A673 (cell line): ENCODE measurements around the gene CARMIL1. TPM values are rescaled to one million over a fixed set of nuclear protein-coding genes. Genes with fewer than 3 reads are reported as not detected.

ENCODE experiments used
- BruUV-seq: library from RNA; stranded (reverse); fragments of 400-500 nt; replicated peaks from 2 replicates; lab custom pipeline; 2021; lab: Mats Ljungman, UMichigan
- CTCF ChIA-PET: fragments of 300-600 bp; sonication (Branson Sonifier 250); formaldehyde crosslinking; loops from one replicate; lab custom pipeline; 2022; ENCODE audit warnings: antibody characterized with exemption; lab: Charles Lee
- POLR2A ChIA-PET: fragments of 300-600 bp; sonication (Branson Sonifier 250); formaldehyde crosslinking; loops from one replicate; lab custom pipeline; 2022; ENCODE audit warnings: antibody characterized with exemption; ENCODE audit not compliant: low non-redundant PET; lab: Charles Lee
- DNase-seq: peaks from one replicate; pipeline ENCODE4 v3.0.0-alpha.2; 2015; ENCODE audit warnings: low spot score
- H3K27ac ChIP-seq: fragments of 200-600 bp; sonication (generic); 2 replicates; pipeline ENCODE4 v1.5.1; 2016; ENCODE audit warnings: mixed run types, low read depth, mild to moderate bottlenecking, mixed read lengths, antibody characterized with exemption, low read length; ENCODE audit not compliant: poor library complexity, severe bottlenecking
- H3K27me3 ChIP-seq: fragments of 200-600 bp; sonication (generic); replicated peaks from 2 replicates; pipeline ENCODE4 v1.6.1; 2017; ENCODE audit warnings: mixed run types, low read depth, mild to moderate bottlenecking, mixed read lengths, antibody characterized with exemption, low read length; ENCODE audit not compliant: insufficient read depth, poor library complexity
- H3K36me3 ChIP-seq: fragments of 200-600 bp; sonication (generic); 2 replicates; pipeline ENCODE4 v1.6.1; 2016; ENCODE audit warnings: mixed run types, mild to moderate bottlenecking, mixed read lengths, antibody characterized with exemption, low read length; ENCODE audit not compliant: insufficient read depth, poor library complexity, severe bottlenecking
- H3K4me1 ChIP-seq: fragments of 200-600 bp; sonication (generic); 2 replicates; pipeline ENCODE4 v1.6.1; 2017; ENCODE audit warnings: mixed run types, mild to moderate bottlenecking, mixed read lengths, antibody characterized with exemption, low read length; ENCODE audit not compliant: insufficient read depth, poor library complexity, severe bottlenecking
- H3K4me3 ChIP-seq: fragments of 200-600 bp; sonication (generic); 2 replicates; pipeline ENCODE4 v1.5.1; 2016; ENCODE audit warnings: low read depth, mixed run types, mild to moderate bottlenecking, mixed read lengths, low read length; ENCODE audit not compliant: poor library complexity, severe bottlenecking
- H3K9me3 ChIP-seq: fragments of 200-600 bp; sonication (generic); 2 replicates; pipeline ENCODE4 v1.6.1; 2016; ENCODE audit warnings: mixed run types, low read depth, mild to moderate bottlenecking, mixed read lengths, antibody characterized with exemption, low read length; ENCODE audit not compliant: poor library complexity, severe bottlenecking
- EZH2 ChIP-seq: fragments of 200-600 bp; sonication (generic); IDR thresholded peaks from 2 replicates; pipeline ENCODE4 v1.6.1; 2017; ENCODE audit warnings: borderline replicate concordance, low read depth, mild to moderate bottlenecking, mixed read lengths, antibody characterized with exemption, low read length; ENCODE audit not compliant: poor library complexity, severe bottlenecking
- intact Hi-C: fragments of 100-400 bp; cut with micrococcal nuclease; formaldehyde crosslinking; loops from one replicate; pipeline ENCODE4 v1.10.0; 2022; ENCODE audit not compliant: unreplicated experiment
- total RNA-seq: library from RNA; stranded (reverse); gene quantifications from 2 replicates; pipeline ENCODE4 v1.2.3, GENCODE V29; 2021
- TF ChIP-seq, protein P1 (sequence below): fragments of 300-800, 200-600 bp; sonication (generic); conservative IDR thresholded peaks from 2 replicates; pipeline ENCODE4 v1.5.1; 2017; ENCODE audit warnings: low read depth, mild to moderate bottlenecking, antibody characterized with exemption, low read length, moderate library complexity, mixed read lengths

The CARMIL1 gene
- total RNA-seq, 1 experiment from 2014 or later: 7.2 TPM

DNA sequence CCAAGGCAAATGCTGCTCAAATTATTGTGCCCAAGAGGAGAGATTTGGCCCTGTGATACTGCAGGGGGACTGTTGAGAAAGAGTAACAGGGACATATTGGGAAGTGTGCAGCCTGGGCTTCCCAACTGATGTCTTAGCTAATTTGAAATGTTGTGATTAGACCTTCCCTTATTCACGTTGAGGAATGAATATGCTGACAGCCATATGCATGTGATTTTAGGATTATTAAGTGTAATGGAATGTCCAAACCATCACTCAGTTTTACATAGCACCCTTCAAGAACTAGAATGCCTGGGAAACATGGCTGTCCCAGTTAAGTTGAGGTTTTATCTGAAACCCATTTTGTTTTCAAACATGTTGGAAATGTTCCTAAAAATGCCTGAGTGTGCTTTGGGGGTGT lies 81.4 kb downstream of the CARMIL1 start:
- DNase-seq: no peak
- ChIA-PET CTCF (no interaction called here), POLR2A (no interaction called here)
- BruUV-seq: no TSS peak
- Histone ChIP-seq H3K4me3 (no peak overlapping the region), H3K27me3 (no peaks in the 10 kb centered on the region), H3K36me3 (no peaks in the 10 kb centered on the region), H3K27ac (no peak overlapping the region), H3K4me1 (peaks cover 10% of the 10 kb centered on the region), H3K9me3 (no peaks in the 10 kb centered on the region)
- intact Hi-C loops: no loop called here
- TF ChIP-seq, protein P1, sequence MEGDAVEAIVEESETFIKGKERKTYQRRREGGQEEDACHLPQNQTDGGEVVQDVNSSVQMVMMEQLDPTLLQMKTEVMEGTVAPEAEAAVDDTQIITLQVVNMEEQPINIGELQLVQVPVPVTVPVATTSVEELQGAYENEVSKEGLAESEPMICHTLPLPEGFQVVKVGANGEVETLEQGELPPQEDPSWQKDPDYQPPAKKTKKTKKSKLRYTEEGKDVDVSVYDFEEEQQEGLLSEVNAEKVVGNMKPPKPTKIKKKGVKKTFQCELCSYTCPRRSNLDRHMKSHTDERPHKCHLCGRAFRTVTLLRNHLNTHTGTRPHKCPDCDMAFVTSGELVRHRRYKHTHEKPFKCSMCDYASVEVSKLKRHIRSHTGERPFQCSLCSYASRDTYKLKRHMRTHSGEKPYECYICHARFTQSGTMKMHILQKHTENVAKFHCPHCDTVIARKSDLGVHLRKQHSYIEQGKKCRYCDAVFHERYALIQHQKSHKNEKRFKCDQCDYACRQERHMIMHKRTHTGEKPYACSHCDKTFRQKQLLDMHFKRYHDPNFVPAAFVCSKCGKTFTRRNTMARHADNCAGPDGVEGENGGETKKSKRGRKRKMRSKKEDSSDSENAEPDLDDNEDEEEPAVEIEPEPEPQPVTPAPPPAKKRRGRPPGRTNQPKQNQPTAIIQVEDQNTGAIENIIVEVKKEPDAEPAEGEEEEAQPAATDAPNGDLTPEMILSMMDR: no peak
- no peak for TF ChIP-seq EZH2

DNA sequence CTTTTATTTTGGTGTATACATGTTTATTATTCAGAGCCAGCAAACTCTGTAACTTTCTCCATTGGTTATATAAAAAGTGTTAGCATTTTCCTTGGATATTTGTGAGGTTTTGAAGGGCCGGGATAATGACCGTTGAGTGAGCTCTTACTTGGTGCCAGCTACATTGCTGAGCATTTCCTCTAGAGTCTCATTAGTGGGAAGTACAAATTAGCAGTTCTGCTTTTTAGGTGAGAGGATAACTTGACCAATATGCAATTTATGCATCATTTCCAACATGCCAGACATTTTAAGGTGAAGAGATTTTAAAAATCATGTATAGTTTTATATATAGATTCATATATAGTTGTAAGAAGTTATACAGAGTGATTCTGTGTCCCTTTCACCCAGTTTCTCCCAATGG lies 84.3 kb downstream of the CARMIL1 start:
- Histone ChIP-seq H3K27me3 (no peaks in the 10 kb centered on the region), H3K36me3 (no peaks in the 10 kb centered on the region), H3K9me3 (no peaks in the 10 kb centered on the region), H3K4me1 (peaks cover 10% of the 10 kb centered on the region), H3K4me3 (no peak overlapping the region), H3K27ac (no peak overlapping the region)
- DNase-seq: no peak
- intact Hi-C loops: no loop called here
- no peak for TF ChIP-seq EZH2
- TF ChIP-seq, protein P1: no peak
- POLR2A ChIA-PET: no interaction called here
- CTCF ChIA-PET: no interaction called here
- BruUV-seq: no TSS peak

DNA sequence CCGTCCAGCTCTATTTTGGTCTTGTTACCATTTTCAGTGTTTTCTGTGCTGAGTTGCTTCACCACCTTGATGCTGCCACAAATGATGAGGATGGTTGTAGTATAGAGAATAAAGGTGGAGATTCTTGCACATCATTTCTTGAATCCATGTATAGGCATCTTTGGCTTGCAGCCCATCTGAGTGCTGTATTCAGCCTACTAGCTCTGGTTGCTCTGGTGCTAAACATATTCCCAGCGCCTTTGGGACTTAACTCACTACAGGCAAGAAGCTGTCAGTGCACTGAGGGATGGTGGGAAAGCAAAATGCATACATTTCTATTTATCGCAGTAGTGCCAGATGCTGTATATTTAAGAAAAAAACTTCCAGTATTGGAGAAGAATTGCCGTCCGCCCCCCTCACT lies 86.0 kb downstream of the CARMIL1 start:
- BruUV-seq: no TSS peak
- DNase-seq: no peak
- no peaks in the 10 kb centered on the region for H3K36me3 ChIP-seq
- H3K4me1 ChIP-seq: peaks cover 8% of the 10 kb centered on the region
- ChIA-PET POLR2A (no interaction called here), CTCF (no interaction called here)
- H3K4me3 ChIP-seq: no peak overlapping the region
- intact Hi-C loops: no loop called here
- no peaks in the 10 kb centered on the region for H3K27me3 ChIP-seq
- TF ChIP-seq, protein P1: no peak
- no peak for TF ChIP-seq EZH2
- H3K9me3 ChIP-seq: no peaks in the 10 kb centered on the region
- H3K27ac ChIP-seq: no peak overlapping the region
